WTC11 (cell line): Measurements from ENCODE around the gene TLE6. TPM values are rescaled to one million over a fixed set of nuclear protein-coding genes. Genes with fewer than 3 reads are reported as not detected.

Experiments
- AFF4 ChIP-seq: sonication (generic); formaldehyde crosslinking; IDR thresholded peaks from 2 replicates; pipeline ENCODE4 v1.8.1; 2023; ENCODE audit warnings: mild to moderate bottlenecking, missing genetic modification reagents, borderline replicate concordance
- ATF2 ChIP-seq: sonication (generic); formaldehyde crosslinking; IDR thresholded peaks from 2 replicates; pipeline ENCODE4 v1.8.1; 2022; ENCODE audit warnings: low read depth, missing genetic modification reagents, borderline replicate concordance
- CDX4 ChIP-seq: fragments of 250-450 bp; sonication (Bioruptor Pico); IDR thresholded peaks from 2 replicates; pipeline ENCODE4 v1.9.0; 2021; ENCODE audit warnings: moderate library complexity, mild to moderate bottlenecking, inconsistent platforms, borderline replicate concordance
- CREB1 ChIP-seq: sonication (generic); formaldehyde crosslinking; IDR thresholded peaks from 2 replicates; pipeline ENCODE4 v1.8.0; 2023; ENCODE audit warnings: mild to moderate bottlenecking, missing genetic modification reagents
- E2F1 ChIP-seq: sonication (generic); formaldehyde crosslinking; IDR thresholded peaks from 2 replicates; pipeline ENCODE4 v1.8.0; 2022; ENCODE audit warnings: mild to moderate bottlenecking, missing genetic modification reagents
- EMX1 ChIP-seq: fragments of 250-450 bp; sonication (Bioruptor Pico); IDR thresholded peaks from 2 replicates; pipeline ENCODE4 v1.8.0; 2021; ENCODE audit warnings: mild to moderate bottlenecking
- GTF2I ChIP-seq: fragments of 250-450 bp; sonication (Bioruptor Pico); conservative IDR thresholded peaks from 2 replicates; pipeline ENCODE4 v1.4.0; 2021; ENCODE audit warnings: mild to moderate bottlenecking
- HMGA2 ChIP-seq: fragments of 250-450 bp; sonication (Bioruptor Pico); IDR thresholded peaks from 2 replicates; pipeline ENCODE4 v1.4.0; 2021; ENCODE audit warnings: mild to moderate bottlenecking, moderate library complexity
- HMGXB4 ChIP-seq: sonication (generic); formaldehyde crosslinking; IDR thresholded peaks from 2 replicates; pipeline ENCODE4 v1.8.1; 2023; ENCODE audit warnings: mild to moderate bottlenecking, moderate library complexity, missing genetic modification reagents
- MAX ChIP-seq: sonication (generic); formaldehyde crosslinking; IDR thresholded peaks from 2 replicates; pipeline ENCODE4 v1.8.0; 2022; ENCODE audit warnings: mild to moderate bottlenecking, missing genetic modification reagents
- MXD4 ChIP-seq: fragments of 250-450 bp; sonication (Bioruptor Pico); IDR thresholded peaks from 2 replicates; pipeline ENCODE4 v1.8.0; 2021; ENCODE audit warnings: mild to moderate bottlenecking, moderate library complexity, borderline replicate concordance
- MYBL2 ChIP-seq: sonication (generic); formaldehyde crosslinking; IDR thresholded peaks from 2 replicates; pipeline ENCODE4 v1.8.1; 2023; ENCODE audit warnings: mild to moderate bottlenecking, moderate library complexity, missing genetic modification reagents
- NFE2L1 ChIP-seq: sonication (generic); formaldehyde crosslinking; IDR thresholded peaks from 2 replicates; pipeline ENCODE4 v1.8.1; 2023; ENCODE audit warnings: missing genetic modification reagents
- NR2C2 ChIP-seq: sonication (generic); formaldehyde crosslinking; IDR thresholded peaks from 2 replicates; pipeline ENCODE4 v1.8.0; 2022; ENCODE audit warnings: mild to moderate bottlenecking, missing genetic modification reagents
- NR3C1 ChIP-seq: sonication (generic); formaldehyde crosslinking; conservative IDR thresholded peaks from 2 replicates; pipeline ENCODE4 v1.8.1; 2023; ENCODE audit warnings: low read depth, mild to moderate bottlenecking, missing genetic modification reagents
- OVOL2 ChIP-seq: fragments of 250-450 bp; sonication (Bioruptor Pico); IDR thresholded peaks from 2 replicates; pipeline ENCODE4 v1.9.0; 2021; ENCODE audit warnings: mild to moderate bottlenecking, borderline replicate concordance
- PREB ChIP-seq: sonication (generic); formaldehyde crosslinking; IDR thresholded peaks from 2 replicates; pipeline ENCODE4 v1.8.1; 2022; ENCODE audit warnings: mild to moderate bottlenecking, missing genetic modification reagents, moderate library complexity, borderline replicate concordance
- RELA ChIP-seq: sonication (generic); formaldehyde crosslinking; IDR thresholded peaks from 2 replicates; pipeline ENCODE4 v1.8.1; 2022; ENCODE audit warnings: missing genetic modification reagents, mild to moderate bottlenecking, borderline replicate concordance
- RORB ChIP-seq: fragments of 250-450 bp; sonication (Bioruptor Pico); IDR thresholded peaks from 2 replicates; pipeline ENCODE4 v1.9.0; 2021; ENCODE audit warnings: mild to moderate bottlenecking
- SOX15 ChIP-seq: fragments of 250-450 bp; sonication (Bioruptor Pico); IDR thresholded peaks from 2 replicates; pipeline ENCODE4 v1.9.0; 2021; ENCODE audit warnings: mild to moderate bottlenecking
- TP53 ChIP-seq: sonication (generic); formaldehyde crosslinking; IDR thresholded peaks from 2 replicates; pipeline ENCODE4 v1.8.1; 2023; ENCODE audit warnings: mild to moderate bottlenecking, missing genetic modification reagents
- USF2 ChIP-seq: sonication (generic); formaldehyde crosslinking; IDR thresholded peaks from 2 replicates; pipeline ENCODE4 v1.8.1; 2023; ENCODE audit warnings: mild to moderate bottlenecking, missing genetic modification reagents, moderate library complexity
- ZBTB21 ChIP-seq: sonication (generic); formaldehyde crosslinking; IDR thresholded peaks from 2 replicates; pipeline ENCODE4 v1.8.1; 2023; ENCODE audit warnings: mild to moderate bottlenecking, missing genetic modification reagents, borderline replicate concordance
- ZMAT4 ChIP-seq: fragments of 250-450 bp; sonication (Bioruptor Pico); IDR thresholded peaks from 2 replicates; pipeline ENCODE4 v1.9.0; 2021; ENCODE audit warnings: mild to moderate bottlenecking
- ZNF121 ChIP-seq: sonication (generic); formaldehyde crosslinking; IDR thresholded peaks from 2 replicates; pipeline ENCODE4 v1.8.0; 2023; ENCODE audit warnings: missing genetic modification reagents
- ZNF219 ChIP-seq: sonication (generic); formaldehyde crosslinking; IDR thresholded peaks from 2 replicates; pipeline ENCODE4 v1.8.0; 2023; ENCODE audit warnings: missing genetic modification reagents, mild to moderate bottlenecking, borderline replicate concordance
- ZNF317 ChIP-seq: sonication (generic); formaldehyde crosslinking; IDR thresholded peaks from 2 replicates; pipeline ENCODE4 v1.8.1; 2023; ENCODE audit warnings: low read depth, mild to moderate bottlenecking, moderate library complexity, missing genetic modification reagents, borderline replicate concordance
- total RNA-seq: library from RNA; stranded (reverse); gene quantifications from 3 replicates; pipeline ENCODE4 v1.2.3, GENCODE V29; 2021

Gene TLE6
- total RNA-seq, 1 experiment from 2014 or later: 3.1 TPM

- TF ChIP-seq EMX1 (CRISPR knock-in tag) (0 out of 2 replicates have a peak, but pooled peaks have one; percentile 67), USF2 (CRISPR knock-in tag) (peak; percentile 50; the same call in 1 of the 2 replicates), ZNF219 (CRISPR knock-in tag) (no peak), ZMAT4 (CRISPR knock-in tag) (no peak), OVOL2 (no peak), SOX15 (CRISPR knock-in tag) (no peak), RELA (no peak), PREB (no peak), NR2C2 (no peak), AFF4 (CRISPR knock-in tag) (no peak), MYBL2 (peak; percentile 6; the same call in 1 of the 2 replicates), E2F1 (CRISPR knock-in tag) (no peak), ZNF317 (no peak), TP53 (CRISPR knock-in tag) (no peak; the same call in 1 of the 2 replicates), MAX (CRISPR knock-in tag) (peak; percentile 59), HMGXB4 (CRISPR knock-in tag) (0 out of 2 replicates have a peak, but pooled peaks have one; percentile 87), CDX4 (CRISPR knock-in tag) (no peak), ZNF121 (CRISPR knock-in tag) (no peak), ATF2 (no peak), CREB1 (CRISPR knock-in tag) (no peak; the same call in 1 of the 2 replicates), ZBTB21 (peak; percentile 41; the same call in 1 of the 2 replicates), MXD4 (0 out of 2 replicates have a peak, but pooled peaks have one; percentile 60), NFE2L1 (CRISPR knock-in tag) (no peak), NR3C1 (CRISPR knock-in tag) (no peak), HMGA2 (CRISPR knock-in tag) (peak; percentile 4; the same call in 1 of the 2 replicates), GTF2I (peak; percentile 61; the same call in 1 of the 2 replicates), RORB (no peak)
Observed at GRCh38 chr19:2944775-2945574, 32.4 kb upstream of the TLE6 start, which contains the start of gene ZNF77 (continued).
